K562 (cell line): ENCODE results near the gene DBX1.

Experiments used
- EZH2 ChIP-seq: IDR thresholded peaks from 2 replicates; pipeline ENCODE4 v1.6.1; 2012; ENCODE audit warnings: low read depth, mild to moderate bottlenecking, inconsistent platforms, low read length, borderline replicate concordance
- NFXL1 ChIP-seq: fragments of 450-650 bp; formaldehyde crosslinking; IDR thresholded peaks from 2 replicates; pipeline ENCODE4 v1.4.0; 2021; ENCODE audit warnings: mild to moderate bottlenecking
- POLR2AphosphoS5 ChIP-seq: IDR thresholded peaks from 2 replicates; pipeline ENCODE4 v1.6.1; 2011; ENCODE audit warnings: mild to moderate bottlenecking, low read depth, low read length, moderate library complexity; ENCODE audit not compliant: control insufficient read depth, insufficient read depth
- PRMT5 ChIP-seq: sonication (generic); formaldehyde crosslinking; IDR thresholded peaks from 2 replicates; pipeline ENCODE4 v1.5.0; 2020; ENCODE audit warnings: missing genetic modification reagents
- RNF2 ChIP-seq: sonication (generic); IDR thresholded peaks from 2 replicates; pipeline ENCODE4 v1.6.1; 2016
- SMC3 ChIP-seq: conservative IDR thresholded peaks from 2 replicates; pipeline ENCODE4 v1.6.1; 2011; ENCODE audit warnings: low read depth, low read length, improper control_type of control experiment; ENCODE audit not compliant: insufficient read depth
- TBL1XR1 ChIP-seq, 2 experiments: IDR thresholded peaks; 2 replicates each; pipeline ENCODE4 v1.6.1; 2012; ENCODE audit warnings: improper control_type of control experiment in 2 of 2, low read length in 2 of 2, mild to moderate bottlenecking in 1 of 2
- YY1 ChIP-seq, 3 experiments: IDR thresholded peaks; 2 replicates each; pipeline ENCODE4 v1.6.1; 2011; ENCODE audit warnings: low read length in 2 of 3, mild to moderate bottlenecking in 2 of 3, moderate library complexity in 2 of 3, borderline replicate concordance in 1 of 3, control low read depth in 1 of 3, low read depth in 1 of 3; ENCODE audit not compliant: insufficient read depth in 3 of 3, insufficient replicate concordance in 2 of 3, control insufficient read depth in 1 of 3, insufficient read length in 1 of 3; ENCODE audit errors: extremely low read depth in 1 of 3
- ZNF24 ChIP-seq: fragments of 450-650 bp; IDR thresholded peaks from 2 replicates; pipeline ENCODE4 v1.6.1; 2016
- ZNF79 ChIP-seq: fragments of 250-450 bp; sonication (Bioruptor Pico); IDR thresholded peaks from 2 replicates; pipeline ENCODE4 v1.4.0; 2020; ENCODE audit warnings: low read depth, mild to moderate bottlenecking, moderate library complexity
- TF ChIP-seq, protein P1 (sequence below): fragments of 250-450 bp; sonication (Bioruptor Pico); IDR thresholded peaks from 2 replicates; pipeline ENCODE4 v1.5.1; 2021; ENCODE audit warnings: mild to moderate bottlenecking
- TF ChIP-seq, protein P2 (sequence below), 3 experiments: IDR thresholded peaks in 2 of 3; conservative IDR thresholded peaks in 1 of 3; 2 replicates each; pipeline ENCODE4 v1.5.1; 2011 to 2012; ENCODE audit warnings: low read length in 3 of 3, mild to moderate bottlenecking in 3 of 3, control low read depth in 2 of 3, improper control_type of control experiment in 1 of 3, inconsistent platforms in 1 of 3, low read depth in 1 of 3, mixed read lengths in 1 of 3, moderate library complexity in 1 of 3; ENCODE audit not compliant: insufficient read depth in 2 of 3

DNA sequence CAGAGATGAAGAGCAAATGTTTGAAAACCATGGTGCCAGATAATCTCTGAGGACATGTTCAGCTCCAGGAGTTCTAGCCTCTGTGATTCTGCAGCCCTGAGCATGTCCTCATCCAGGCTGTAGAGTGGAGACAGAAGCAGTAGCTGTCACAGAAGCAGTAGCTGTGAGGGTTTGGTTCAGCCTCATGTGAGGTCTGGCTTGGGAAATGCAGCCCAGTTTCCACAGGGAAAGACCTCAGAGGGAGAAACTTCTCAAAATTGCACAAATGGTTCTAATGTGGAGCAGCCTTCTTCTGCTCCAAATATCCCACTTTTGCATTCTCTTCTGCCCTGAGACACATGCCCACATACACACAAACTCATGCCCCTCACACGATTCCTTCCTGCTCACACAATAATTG, 48.4 kb downstream of the DBX1 start:
- TF ChIP-seq YY1 (IDR thresholded peaks at IDR 0.05; ENCODE audit: borderline replicate concordance in 1 of 3, control insufficient read depth in 1 of 3, extremely low read depth in 1 of 3, insufficient read depth in 3 of 3, insufficient read length in 1 of 3, insufficient replicate concordance in 2 of 3, low read depth in 1 of 3, low read length in 2 of 3) (no peak), EZH2 (no peak), TBL1XR1 (IDR thresholded peaks at IDR 0.05; ENCODE audit: low read length in 2 of 2) (no peak), ZNF79 (no peak), SMC3 (no peak), NFXL1 (no peak), ZNF24 (no peak), POLR2AphosphoS5 (no peak), PRMT5 (CRISPR knock-in tag) (no peak), RNF2 (no peak)
- TF ChIP-seq, protein P1, sequence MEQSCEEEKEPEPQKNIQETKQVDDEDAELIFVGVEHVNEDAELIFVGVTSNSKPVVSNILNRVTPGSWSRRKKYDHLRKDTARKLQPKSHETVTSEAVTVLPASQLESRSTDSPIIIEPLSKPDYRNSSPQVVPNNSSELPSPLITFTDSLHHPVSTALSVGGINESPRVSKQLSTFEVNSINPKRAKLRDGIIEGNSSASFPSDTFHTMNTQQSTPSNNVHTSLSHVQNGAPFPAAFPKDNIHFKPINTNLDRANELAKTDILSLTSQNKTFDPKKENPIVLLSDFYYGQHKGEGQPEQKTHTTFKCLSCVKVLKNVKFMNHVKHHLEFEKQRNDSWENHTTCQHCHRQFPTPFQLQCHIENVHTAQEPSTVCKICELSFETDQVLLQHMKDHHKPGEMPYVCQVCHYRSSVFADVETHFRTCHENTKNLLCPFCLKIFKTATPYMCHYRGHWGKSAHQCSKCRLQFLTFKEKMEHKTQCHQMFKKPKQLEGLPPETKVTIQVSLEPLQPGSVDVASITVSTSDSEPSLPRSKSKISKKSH (CRISPR knock-in tag): no peak
- TF ChIP-seq, protein P2, sequence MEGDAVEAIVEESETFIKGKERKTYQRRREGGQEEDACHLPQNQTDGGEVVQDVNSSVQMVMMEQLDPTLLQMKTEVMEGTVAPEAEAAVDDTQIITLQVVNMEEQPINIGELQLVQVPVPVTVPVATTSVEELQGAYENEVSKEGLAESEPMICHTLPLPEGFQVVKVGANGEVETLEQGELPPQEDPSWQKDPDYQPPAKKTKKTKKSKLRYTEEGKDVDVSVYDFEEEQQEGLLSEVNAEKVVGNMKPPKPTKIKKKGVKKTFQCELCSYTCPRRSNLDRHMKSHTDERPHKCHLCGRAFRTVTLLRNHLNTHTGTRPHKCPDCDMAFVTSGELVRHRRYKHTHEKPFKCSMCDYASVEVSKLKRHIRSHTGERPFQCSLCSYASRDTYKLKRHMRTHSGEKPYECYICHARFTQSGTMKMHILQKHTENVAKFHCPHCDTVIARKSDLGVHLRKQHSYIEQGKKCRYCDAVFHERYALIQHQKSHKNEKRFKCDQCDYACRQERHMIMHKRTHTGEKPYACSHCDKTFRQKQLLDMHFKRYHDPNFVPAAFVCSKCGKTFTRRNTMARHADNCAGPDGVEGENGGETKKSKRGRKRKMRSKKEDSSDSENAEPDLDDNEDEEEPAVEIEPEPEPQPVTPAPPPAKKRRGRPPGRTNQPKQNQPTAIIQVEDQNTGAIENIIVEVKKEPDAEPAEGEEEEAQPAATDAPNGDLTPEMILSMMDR (IDR thresholded peaks at IDR 0.05 in 2 of 3, conservative IDR thresholded peaks at IDR 0.05 in 1 of 3; ENCODE audit: insufficient read depth in 2 of 3, low read depth in 1 of 3, low read length in 3 of 3): no peak
